ENCODE data around the gene STAG1. TPM values are rescaled to one million over a fixed set of nuclear protein-coding genes. Genes with fewer than 3 reads are reported as not detected.

The STAG1 gene
- total and polyA plus RNA-seq, 2 experiments from 2014 or later, result 9.0 to 21.9 TPM

DNA sequence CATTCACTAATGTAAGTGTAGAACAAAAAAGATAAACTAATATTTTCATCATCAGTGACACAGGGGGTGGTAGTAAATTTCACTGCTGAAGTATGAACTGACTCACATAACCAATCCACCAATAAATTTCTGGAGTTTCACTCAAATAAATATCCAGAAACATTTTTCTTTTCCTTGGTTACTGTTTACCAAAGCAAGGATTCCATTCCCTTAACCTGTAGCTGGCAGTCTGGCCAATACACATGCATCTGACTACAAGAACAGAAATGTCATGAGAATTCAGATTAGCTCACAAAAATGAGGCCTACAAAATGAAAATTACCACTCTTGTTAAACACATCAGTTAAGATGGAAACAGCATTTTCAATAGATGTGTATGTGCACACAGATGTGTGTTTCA, 80.3 kb downstream of the STAG1 start:
- no peak overlapping the region for H3K27ac ChIP-seq (ENCODE audit: low read depth)
- no peaks in the 10 kb centered on the region for H3K27me3 ChIP-seq (ENCODE audit: insufficient read depth)
- no peak overlapping the region for H2AFZ ChIP-seq
- Mint-ChIP-seq H3K36me3 (ENCODE audit: low read depth) (no peaks in the 10 kb centered on the region), H3K4me1 (no peaks in the 10 kb centered on the region; the same call in 1 of the 3 replicates), H3K27me3 (ENCODE audit: insufficient read depth, low read depth, poor library complexity) (peaks cover 2% of the 10 kb centered on the region), H3K27ac (no peak overlapping the region), H3K4me3 (no peak overlapping the region), H3K9me3 (no peaks in the 10 kb centered on the region)
- H3K9me2 ChIP-seq (ENCODE audit: insufficient read depth), result no peaks in the 10 kb centered on the region
- no peaks in the 10 kb centered on the region for H3K4me1 ChIP-seq (ENCODE audit: insufficient read depth)
- H3K79me2 ChIP-seq (replicated peaks; ENCODE audit: insufficient read depth), result peaks cover 76% of the 10 kb centered on the region
- DNase-seq (ENCODE audit: low spot score), result no peak
- H3K4me3 ChIP-seq, result no peak overlapping the region
- no peaks in the 10 kb centered on the region for H3K36me3 ChIP-seq (ENCODE audit: insufficient read depth)
- no peak for ATAC-seq
- H4K20me1 ChIP-seq (replicated peaks; ENCODE audit: insufficient read depth), result no peaks in the 10 kb centered on the region
- H3F3A ChIP-seq (replicated peaks; ENCODE audit: low read depth), result no peaks in the 10 kb centered on the region
- H3K4me2 ChIP-seq, result no peak overlapping the region
- TF ChIP-seq, protein P1, sequence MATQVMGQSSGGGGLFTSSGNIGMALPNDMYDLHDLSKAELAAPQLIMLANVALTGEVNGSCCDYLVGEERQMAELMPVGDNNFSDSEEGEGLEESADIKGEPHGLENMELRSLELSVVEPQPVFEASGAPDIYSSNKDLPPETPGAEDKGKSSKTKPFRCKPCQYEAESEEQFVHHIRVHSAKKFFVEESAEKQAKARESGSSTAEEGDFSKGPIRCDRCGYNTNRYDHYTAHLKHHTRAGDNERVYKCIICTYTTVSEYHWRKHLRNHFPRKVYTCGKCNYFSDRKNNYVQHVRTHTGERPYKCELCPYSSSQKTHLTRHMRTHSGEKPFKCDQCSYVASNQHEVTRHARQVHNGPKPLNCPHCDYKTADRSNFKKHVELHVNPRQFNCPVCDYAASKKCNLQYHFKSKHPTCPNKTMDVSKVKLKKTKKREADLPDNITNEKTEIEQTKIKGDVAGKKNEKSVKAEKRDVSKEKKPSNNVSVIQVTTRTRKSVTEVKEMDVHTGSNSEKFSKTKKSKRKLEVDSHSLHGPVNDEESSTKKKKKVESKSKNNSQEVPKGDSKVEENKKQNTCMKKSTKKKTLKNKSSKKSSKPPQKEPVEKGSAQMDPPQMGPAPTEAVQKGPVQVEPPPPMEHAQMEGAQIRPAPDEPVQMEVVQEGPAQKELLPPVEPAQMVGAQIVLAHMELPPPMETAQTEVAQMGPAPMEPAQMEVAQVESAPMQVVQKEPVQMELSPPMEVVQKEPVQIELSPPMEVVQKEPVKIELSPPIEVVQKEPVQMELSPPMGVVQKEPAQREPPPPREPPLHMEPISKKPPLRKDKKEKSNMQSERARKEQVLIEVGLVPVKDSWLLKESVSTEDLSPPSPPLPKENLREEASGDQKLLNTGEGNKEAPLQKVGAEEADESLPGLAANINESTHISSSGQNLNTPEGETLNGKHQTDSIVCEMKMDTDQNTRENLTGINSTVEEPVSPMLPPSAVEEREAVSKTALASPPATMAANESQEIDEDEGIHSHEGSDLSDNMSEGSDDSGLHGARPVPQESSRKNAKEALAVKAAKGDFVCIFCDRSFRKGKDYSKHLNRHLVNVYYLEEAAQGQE (IDR thresholded peaks at IDR 0.05; ENCODE audit: unreplicated experiment), result no peak
- no peak for TF ChIP-seq EZH2phosphoT487 (IDR thresholded peaks at IDR 0.05; ENCODE audit: unreplicated experiment)
- TF ChIP-seq ZNF114 (CRISPR knock-in tag; IDR thresholded peaks at IDR 0.05), result no peak
- no peak for TF ChIP-seq EZH2 (IDR thresholded peaks at IDR 0.05; ENCODE audit: low read depth, unreplicated experiment)
- TF ChIP-seq, protein P2, sequence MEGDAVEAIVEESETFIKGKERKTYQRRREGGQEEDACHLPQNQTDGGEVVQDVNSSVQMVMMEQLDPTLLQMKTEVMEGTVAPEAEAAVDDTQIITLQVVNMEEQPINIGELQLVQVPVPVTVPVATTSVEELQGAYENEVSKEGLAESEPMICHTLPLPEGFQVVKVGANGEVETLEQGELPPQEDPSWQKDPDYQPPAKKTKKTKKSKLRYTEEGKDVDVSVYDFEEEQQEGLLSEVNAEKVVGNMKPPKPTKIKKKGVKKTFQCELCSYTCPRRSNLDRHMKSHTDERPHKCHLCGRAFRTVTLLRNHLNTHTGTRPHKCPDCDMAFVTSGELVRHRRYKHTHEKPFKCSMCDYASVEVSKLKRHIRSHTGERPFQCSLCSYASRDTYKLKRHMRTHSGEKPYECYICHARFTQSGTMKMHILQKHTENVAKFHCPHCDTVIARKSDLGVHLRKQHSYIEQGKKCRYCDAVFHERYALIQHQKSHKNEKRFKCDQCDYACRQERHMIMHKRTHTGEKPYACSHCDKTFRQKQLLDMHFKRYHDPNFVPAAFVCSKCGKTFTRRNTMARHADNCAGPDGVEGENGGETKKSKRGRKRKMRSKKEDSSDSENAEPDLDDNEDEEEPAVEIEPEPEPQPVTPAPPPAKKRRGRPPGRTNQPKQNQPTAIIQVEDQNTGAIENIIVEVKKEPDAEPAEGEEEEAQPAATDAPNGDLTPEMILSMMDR (conservative IDR thresholded peaks at IDR 0.05; ENCODE audit: low read depth in 2 of 2), result no peak
- TF ChIP-seq CREB1 (CRISPR knock-in tag; IDR thresholded peaks at IDR 0.05; ENCODE audit: low read depth), result no peak
- TF ChIP-seq NANOG (IDR thresholded peaks at IDR 0.05; ENCODE audit: borderline replicate concordance), result no peak
- no peak for TF ChIP-seq ZNF331 (CRISPR knock-in tag; IDR thresholded peaks at IDR 0.05; ENCODE audit: low read depth)
- TF ChIP-seq, protein P3, sequence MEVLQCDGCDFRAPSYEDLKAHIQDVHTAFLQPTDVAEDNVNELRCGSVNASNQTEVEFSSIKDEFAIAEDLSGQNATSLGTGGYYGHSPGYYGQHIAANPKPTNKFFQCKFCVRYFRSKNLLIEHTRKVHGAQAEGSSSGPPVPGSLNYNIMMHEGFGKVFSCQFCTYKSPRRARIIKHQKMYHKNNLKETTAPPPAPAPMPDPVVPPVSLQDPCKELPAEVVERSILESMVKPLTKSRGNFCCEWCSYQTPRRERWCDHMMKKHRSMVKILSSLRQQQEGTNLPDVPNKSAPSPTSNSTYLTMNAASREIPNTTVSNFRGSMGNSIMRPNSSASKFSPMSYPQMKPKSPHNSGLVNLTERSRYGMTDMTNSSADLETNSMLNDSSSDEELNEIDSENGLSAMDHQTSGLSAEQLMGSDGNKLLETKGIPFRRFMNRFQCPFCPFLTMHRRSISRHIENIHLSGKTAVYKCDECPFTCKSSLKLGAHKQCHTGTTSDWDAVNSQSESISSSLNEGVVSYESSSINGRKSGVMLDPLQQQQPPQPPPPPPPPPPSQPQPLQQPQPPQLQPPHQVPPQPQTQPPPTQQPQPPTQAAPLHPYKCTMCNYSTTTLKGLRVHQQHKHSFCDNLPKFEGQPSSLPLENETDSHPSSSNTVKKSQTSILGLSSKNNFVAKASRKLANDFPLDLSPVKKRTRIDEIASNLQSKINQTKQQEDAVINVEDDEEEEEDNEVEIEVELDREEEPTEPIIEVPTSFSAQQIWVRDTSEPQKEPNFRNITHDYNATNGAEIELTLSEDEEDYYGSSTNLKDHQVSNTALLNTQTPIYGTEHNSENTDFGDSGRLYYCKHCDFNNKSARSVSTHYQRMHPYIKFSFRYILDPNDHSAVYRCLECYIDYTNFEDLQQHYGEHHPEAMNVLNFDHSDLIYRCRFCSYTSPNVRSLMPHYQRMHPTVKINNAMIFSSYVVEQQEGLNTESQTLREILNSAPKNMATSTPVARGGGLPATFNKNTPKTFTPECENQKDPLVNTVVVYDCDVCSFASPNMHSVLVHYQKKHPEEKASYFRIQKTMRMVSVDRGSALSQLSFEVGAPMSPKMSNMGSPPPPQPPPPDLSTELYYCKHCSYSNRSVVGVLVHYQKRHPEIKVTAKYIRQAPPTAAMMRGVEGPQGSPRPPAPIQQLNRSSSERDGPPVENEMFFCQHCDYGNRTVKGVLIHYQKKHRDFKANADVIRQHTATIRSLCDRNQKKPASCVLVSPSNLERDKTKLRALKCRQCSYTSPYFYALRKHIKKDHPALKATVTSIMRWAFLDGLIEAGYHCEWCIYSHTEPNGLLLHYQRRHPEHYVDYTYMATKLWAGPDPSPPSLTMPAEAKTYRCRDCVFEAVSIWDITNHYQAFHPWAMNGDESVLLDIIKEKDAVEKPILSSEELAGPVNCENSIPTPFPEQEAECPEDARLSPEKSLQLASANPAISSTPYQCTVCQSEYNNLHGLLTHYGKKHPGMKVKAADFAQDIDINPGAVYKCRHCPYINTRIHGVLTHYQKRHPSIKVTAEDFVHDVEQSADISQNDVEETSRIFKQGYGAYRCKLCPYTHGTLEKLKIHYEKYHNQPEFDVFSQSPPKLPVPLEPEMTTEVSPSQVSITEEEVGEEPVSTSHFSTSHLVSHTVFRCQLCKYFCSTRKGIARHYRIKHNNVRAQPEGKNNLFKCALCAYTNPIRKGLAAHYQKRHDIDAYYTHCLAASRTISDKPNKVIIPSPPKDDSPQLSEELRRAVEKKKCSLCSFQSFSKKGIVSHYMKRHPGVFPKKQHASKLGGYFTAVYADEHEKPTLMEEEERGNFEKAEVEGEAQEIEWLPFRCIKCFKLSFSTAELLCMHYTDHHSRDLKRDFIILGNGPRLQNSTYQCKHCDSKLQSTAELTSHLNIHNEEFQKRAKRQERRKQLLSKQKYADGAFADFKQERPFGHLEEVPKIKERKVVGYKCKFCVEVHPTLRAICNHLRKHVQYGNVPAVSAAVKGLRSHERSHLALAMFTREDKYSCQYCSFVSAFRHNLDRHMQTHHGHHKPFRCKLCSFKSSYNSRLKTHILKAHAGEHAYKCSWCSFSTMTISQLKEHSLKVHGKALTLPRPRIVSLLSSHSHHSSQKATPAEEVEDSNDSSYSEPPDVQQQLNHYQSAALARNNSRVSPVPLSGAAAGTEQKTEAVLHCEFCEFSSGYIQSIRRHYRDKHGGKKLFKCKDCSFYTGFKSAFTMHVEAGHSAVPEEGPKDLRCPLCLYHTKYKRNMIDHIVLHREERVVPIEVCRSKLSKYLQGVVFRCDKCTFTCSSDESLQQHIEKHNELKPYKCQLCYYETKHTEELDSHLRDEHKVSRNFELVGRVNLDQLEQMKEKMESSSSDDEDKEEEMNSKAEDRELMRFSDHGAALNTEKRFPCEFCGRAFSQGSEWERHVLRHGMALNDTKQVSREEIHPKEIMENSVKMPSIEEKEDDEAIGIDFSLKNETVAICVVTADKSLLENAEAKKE (CRISPR knock-in tag; IDR thresholded peaks at IDR 0.05), result no peak
- no peak for TF ChIP-seq STAT1 (IDR thresholded peaks at IDR 0.05; ENCODE audit: unreplicated experiment)
- TF ChIP-seq, protein P4, sequence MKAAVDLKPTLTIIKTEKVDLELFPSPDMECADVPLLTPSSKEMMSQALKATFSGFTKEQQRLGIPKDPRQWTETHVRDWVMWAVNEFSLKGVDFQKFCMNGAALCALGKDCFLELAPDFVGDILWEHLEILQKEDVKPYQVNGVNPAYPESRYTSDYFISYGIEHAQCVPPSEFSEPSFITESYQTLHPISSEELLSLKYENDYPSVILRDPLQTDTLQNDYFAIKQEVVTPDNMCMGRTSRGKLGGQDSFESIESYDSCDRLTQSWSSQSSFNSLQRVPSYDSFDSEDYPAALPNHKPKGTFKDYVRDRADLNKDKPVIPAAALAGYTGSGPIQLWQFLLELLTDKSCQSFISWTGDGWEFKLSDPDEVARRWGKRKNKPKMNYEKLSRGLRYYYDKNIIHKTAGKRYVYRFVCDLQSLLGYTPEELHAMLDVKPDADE (IDR thresholded peaks at IDR 0.05), result no peak
- no peak for TF ChIP-seq JUNB (IDR thresholded peaks at IDR 0.05; ENCODE audit: unreplicated experiment)
- TF ChIP-seq POLR2AphosphoS5 (IDR thresholded peaks at IDR 0.05; ENCODE audit: low read depth), result no peak
